ENCODE measurements around the gene DPYSL5.
A peak's percentile ranks its signal among the peaks of the same experiment; 100 is the strongest.

Gene DPYSL5, protein sequence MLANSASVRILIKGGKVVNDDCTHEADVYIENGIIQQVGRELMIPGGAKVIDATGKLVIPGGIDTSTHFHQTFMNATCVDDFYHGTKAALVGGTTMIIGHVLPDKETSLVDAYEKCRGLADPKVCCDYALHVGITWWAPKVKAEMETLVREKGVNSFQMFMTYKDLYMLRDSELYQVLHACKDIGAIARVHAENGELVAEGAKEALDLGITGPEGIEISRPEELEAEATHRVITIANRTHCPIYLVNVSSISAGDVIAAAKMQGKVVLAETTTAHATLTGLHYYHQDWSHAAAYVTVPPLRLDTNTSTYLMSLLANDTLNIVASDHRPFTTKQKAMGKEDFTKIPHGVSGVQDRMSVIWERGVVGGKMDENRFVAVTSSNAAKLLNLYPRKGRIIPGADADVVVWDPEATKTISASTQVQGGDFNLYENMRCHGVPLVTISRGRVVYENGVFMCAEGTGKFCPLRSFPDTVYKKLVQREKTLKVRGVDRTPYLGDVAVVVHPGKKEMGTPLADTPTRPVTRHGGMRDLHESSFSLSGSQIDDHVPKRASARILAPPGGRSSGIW

DNA sequence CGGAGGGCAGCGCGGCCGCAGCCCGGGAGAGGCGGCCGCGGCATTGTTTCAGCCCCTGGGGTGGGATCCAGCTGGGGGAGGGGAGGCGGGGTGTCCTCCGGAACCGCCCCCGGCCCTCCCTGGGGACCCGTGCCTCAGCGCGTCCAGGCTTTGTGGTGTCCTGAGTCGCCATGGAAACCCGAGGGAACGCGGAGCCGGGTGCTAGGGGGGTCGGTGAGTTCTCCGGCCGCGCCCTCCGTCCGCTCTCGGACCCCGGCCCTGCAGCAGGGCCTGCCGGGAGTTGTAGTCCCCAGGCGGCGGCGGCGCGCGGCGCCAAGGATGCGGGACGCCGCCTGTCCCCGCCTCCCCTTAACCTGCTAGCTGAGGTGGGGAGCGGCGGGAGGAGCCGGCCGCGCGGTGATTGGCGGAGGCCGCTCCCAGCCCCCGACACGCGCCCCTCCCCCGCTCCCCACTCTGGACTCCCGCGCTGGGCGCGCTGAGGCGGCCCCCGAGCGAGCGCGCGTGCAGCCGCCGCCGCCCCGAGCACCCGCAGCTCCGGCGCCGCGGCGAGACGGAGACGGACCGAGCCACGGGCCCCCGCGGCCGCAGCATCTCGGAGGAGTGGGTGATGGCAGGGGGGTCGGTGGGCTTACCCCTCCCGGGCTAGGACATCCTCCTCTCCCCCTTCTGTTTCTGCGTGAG, at the start of gene DPYSL5:
Gene DPYSL5, plus strand, starts transcription at position 478 of the 681 bp plus-strand sequence. CDS start 50,368 bp downstream, outside the sequence.
- DNase-seq (no peak), ATAC-seq (ENCODE audit: insufficient read depth, low read depth) (no peak)
- Histone ChIP-seq H3K27ac (ENCODE audit: low read length) (no peak within 1 kb of the TSS), H4K20me1 (ENCODE audit: insufficient read depth, low read length) (no peaks in the 10 kb centered on the region), H2AFZ (ENCODE audit: low read depth, low read length) (no peak within 1 kb of the TSS), H3K79me2 (ENCODE audit: insufficient read depth, low read length) (no peaks in the 10 kb centered on the region), H3K36me3 (ENCODE audit: insufficient read depth, low read length) (no peaks in the 10 kb centered on the region), H3K9me3 (ENCODE audit: insufficient read depth, low read length, severe bottlenecking) (no peaks in the 10 kb centered on the region), H3K27me3 (ENCODE audit: insufficient read depth, low read length, poor library complexity) (peaks cover 3% of the 10 kb centered on the region), H3K9ac (ENCODE audit: low read depth, low read length) (no peak within 1 kb of the TSS), H3K4me3 (ENCODE audit: low read depth in 1 of 2, low read length in 2 of 2) (no peak within 1 kb of the TSS), H3K4me1 (ENCODE audit: insufficient read depth, low read length) (peaks cover 3% of the 10 kb centered on the region; the same call in 1 of the 2 replicates), H3K4me2 (ENCODE audit: insufficient read depth, low read length) (no peak within 1 kb of the TSS)
- TF ChIP-seq, protein P1, sequence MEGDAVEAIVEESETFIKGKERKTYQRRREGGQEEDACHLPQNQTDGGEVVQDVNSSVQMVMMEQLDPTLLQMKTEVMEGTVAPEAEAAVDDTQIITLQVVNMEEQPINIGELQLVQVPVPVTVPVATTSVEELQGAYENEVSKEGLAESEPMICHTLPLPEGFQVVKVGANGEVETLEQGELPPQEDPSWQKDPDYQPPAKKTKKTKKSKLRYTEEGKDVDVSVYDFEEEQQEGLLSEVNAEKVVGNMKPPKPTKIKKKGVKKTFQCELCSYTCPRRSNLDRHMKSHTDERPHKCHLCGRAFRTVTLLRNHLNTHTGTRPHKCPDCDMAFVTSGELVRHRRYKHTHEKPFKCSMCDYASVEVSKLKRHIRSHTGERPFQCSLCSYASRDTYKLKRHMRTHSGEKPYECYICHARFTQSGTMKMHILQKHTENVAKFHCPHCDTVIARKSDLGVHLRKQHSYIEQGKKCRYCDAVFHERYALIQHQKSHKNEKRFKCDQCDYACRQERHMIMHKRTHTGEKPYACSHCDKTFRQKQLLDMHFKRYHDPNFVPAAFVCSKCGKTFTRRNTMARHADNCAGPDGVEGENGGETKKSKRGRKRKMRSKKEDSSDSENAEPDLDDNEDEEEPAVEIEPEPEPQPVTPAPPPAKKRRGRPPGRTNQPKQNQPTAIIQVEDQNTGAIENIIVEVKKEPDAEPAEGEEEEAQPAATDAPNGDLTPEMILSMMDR (IDR thresholded peaks at IDR 0.05; ENCODE audit: borderline replicate concordance, extremely low read depth, low read length, poor library complexity, severe bottlenecking): no peak

DNA sequence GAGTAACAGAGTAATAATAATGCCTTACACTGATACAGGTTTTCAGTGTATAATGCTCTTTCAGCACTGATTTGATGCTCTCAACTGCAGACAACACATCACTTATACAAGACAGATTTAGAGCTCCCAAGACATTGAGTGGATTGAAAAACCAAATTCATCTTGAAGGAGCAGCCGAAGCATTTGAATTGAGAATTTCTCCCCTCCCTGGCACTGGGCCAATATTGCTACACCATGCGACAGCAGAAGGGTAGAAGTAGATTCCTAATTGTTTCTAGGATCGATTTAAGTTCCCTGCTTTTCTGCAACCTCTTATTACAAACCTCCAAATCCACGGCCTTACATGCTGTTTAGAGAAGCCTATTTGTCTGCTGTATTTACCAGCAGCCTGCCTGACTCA, 46.6 kb upstream of the DPYSL5 start:
- Histone ChIP-seq H3K4me2 (ENCODE audit: insufficient read depth, low read length) (no peak overlapping the region), H3K9ac (ENCODE audit: low read depth, low read length) (no peak overlapping the region), H3K79me2 (ENCODE audit: insufficient read depth, low read length) (no peaks in the 10 kb centered on the region), H4K20me1 (ENCODE audit: insufficient read depth, low read length) (peaks cover 4% of the 10 kb centered on the region; the same call in 1 of the 2 replicates), H2AFZ (ENCODE audit: low read depth, low read length) (no peak overlapping the region), H3K27me3 (ENCODE audit: insufficient read depth, low read length, poor library complexity) (no peaks in the 10 kb centered on the region), H3K27ac (ENCODE audit: low read length) (no peak overlapping the region), H3K4me1 (ENCODE audit: insufficient read depth, low read length) (no peaks in the 10 kb centered on the region), H3K36me3 (ENCODE audit: insufficient read depth, low read length) (peaks cover 38% of the 10 kb centered on the region), H3K4me3 (ENCODE audit: low read depth in 1 of 2, low read length in 2 of 2) (no peak overlapping the region), H3K9me3 (ENCODE audit: insufficient read depth, low read length, severe bottlenecking) (no peaks in the 10 kb centered on the region)
- ATAC-seq (ENCODE audit: insufficient read depth, low read depth): no peak
- no peak for DNase-seq
- no peak for TF ChIP-seq EZH2 (IDR thresholded peaks at IDR 0.05; ENCODE audit: borderline replicate concordance, low read depth, low read length, severe bottlenecking)

DNA sequence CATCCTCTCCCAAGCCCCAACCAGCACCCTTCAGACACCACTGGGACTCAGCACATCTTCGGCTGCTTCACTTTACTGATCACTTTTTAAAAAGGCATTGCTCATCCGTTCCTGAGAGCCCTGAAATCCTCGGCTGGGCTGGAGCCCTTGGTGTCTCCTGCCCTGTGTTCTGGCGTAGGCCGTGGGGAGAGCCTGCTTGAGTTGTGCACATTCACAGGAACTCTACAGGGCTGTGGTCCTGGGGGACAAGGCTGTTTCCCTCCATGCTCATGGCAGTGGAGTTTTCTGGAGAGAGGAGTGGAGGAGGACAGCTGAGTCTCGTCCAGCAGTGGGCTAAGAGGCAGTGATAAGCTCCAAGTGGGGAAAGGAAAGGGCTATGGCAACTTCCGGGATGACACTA, 46.1 kb upstream of the DPYSL5 start:
- H3K27me3 ChIP-seq (ENCODE audit: insufficient read depth, low read length, poor library complexity): no peaks in the 10 kb centered on the region
- H3K9ac ChIP-seq (ENCODE audit: low read depth, low read length): no peak overlapping the region
- 0 out of 2 replicates have a peak, but pooled peaks cover 4% of the 10 kb centered on the region for H4K20me1 ChIP-seq (ENCODE audit: insufficient read depth, low read length)
- ATAC-seq (ENCODE audit: insufficient read depth, low read depth): peak; percentile 31; the same call in 1 of the 3 replicates
- H2AFZ ChIP-seq (ENCODE audit: low read depth, low read length): no peak overlapping the region
- H3K4me3 ChIP-seq (ENCODE audit: low read depth in 1 of 2, low read length in 2 of 2): no peak overlapping the region
- TF ChIP-seq, protein P1 (IDR thresholded peaks at IDR 0.05; ENCODE audit: borderline replicate concordance, extremely low read depth, low read length, poor library complexity, severe bottlenecking): no peak
- no peak for TF ChIP-seq EZH2 (IDR thresholded peaks at IDR 0.05; ENCODE audit: borderline replicate concordance, low read depth, low read length, severe bottlenecking)
- H3K27ac ChIP-seq (ENCODE audit: low read length): no peak overlapping the region
- no peaks in the 10 kb centered on the region for H3K9me3 ChIP-seq (ENCODE audit: insufficient read depth, low read length, severe bottlenecking)
- no peak for DNase-seq
- H3K36me3 ChIP-seq (ENCODE audit: insufficient read depth, low read length): peaks cover 33% of the 10 kb centered on the region
- no peaks in the 10 kb centered on the region for H3K4me1 ChIP-seq (ENCODE audit: insufficient read depth, low read length)
- no peaks in the 10 kb centered on the region for H3K79me2 ChIP-seq (ENCODE audit: insufficient read depth, low read length)
- no peak overlapping the region for H3K4me2 ChIP-seq (ENCODE audit: insufficient read depth, low read length)

DNA sequence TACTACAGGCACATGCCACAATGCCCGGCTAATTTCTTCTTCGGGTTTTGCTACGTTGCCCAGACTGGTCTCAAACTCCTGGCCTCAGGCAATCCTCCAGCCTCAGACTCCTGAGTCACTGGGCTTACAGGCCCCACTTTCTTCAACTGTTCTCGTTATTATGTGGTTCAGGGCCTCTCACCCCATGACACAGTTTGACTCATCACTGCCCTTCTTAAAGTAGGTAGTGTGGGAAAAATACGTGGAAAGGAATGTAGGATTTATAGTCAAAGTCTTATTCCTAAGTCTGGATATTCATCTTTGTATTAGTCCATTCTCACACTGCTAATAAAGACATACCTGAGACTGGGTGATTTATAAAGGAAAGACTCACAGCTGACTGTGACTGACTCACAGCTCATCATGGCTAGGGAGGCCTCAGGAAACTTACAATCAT, 42.7 kb upstream of the DPYSL5 start:
- no peak overlapping the region for H3K4me2 ChIP-seq (ENCODE audit: insufficient read depth, low read length)
- H2AFZ ChIP-seq (ENCODE audit: low read depth, low read length): no peak overlapping the region
- 0 out of 2 replicates have a peak, but pooled peaks cover 4% of the 10 kb centered on the region for H4K20me1 ChIP-seq (ENCODE audit: insufficient read depth, low read length)
- DNase-seq (no peak), ATAC-seq (ENCODE audit: insufficient read depth, low read depth) (no peak)
- no peak overlapping the region for H3K4me3 ChIP-seq (ENCODE audit: low read depth in 1 of 2, low read length in 2 of 2)
- H3K27me3 ChIP-seq (ENCODE audit: insufficient read depth, low read length, poor library complexity): no peaks in the 10 kb centered on the region
- H3K4me1 ChIP-seq (ENCODE audit: insufficient read depth, low read length): no peaks in the 10 kb centered on the region
- no peaks in the 10 kb centered on the region for H3K79me2 ChIP-seq (ENCODE audit: insufficient read depth, low read length)
- no peak for TF ChIP-seq EZH2 (IDR thresholded peaks at IDR 0.05; ENCODE audit: borderline replicate concordance, low read depth, low read length, severe bottlenecking)
- TF ChIP-seq, protein P1 (IDR thresholded peaks at IDR 0.05; ENCODE audit: borderline replicate concordance, extremely low read depth, low read length, poor library complexity, severe bottlenecking): no peak
- peaks cover 10% of the 10 kb centered on the region for H3K36me3 ChIP-seq (ENCODE audit: insufficient read depth, low read length)
- H3K27ac ChIP-seq (ENCODE audit: low read length): no peak overlapping the region
- H3K9me3 ChIP-seq (ENCODE audit: insufficient read depth, low read length, severe bottlenecking): no peaks in the 10 kb centered on the region
- no peak overlapping the region for H3K9ac ChIP-seq (ENCODE audit: low read depth, low read length)

Measured in DND-41 (cell line).